ENCODE results near the gene SH3GL2. TPM values are rescaled to one million over a fixed set of nuclear protein-coding genes. Genes with fewer than 3 reads are reported as not detected.

The SH3GL2 gene
- 1.2 TPM for total RNA-seq

DNA sequence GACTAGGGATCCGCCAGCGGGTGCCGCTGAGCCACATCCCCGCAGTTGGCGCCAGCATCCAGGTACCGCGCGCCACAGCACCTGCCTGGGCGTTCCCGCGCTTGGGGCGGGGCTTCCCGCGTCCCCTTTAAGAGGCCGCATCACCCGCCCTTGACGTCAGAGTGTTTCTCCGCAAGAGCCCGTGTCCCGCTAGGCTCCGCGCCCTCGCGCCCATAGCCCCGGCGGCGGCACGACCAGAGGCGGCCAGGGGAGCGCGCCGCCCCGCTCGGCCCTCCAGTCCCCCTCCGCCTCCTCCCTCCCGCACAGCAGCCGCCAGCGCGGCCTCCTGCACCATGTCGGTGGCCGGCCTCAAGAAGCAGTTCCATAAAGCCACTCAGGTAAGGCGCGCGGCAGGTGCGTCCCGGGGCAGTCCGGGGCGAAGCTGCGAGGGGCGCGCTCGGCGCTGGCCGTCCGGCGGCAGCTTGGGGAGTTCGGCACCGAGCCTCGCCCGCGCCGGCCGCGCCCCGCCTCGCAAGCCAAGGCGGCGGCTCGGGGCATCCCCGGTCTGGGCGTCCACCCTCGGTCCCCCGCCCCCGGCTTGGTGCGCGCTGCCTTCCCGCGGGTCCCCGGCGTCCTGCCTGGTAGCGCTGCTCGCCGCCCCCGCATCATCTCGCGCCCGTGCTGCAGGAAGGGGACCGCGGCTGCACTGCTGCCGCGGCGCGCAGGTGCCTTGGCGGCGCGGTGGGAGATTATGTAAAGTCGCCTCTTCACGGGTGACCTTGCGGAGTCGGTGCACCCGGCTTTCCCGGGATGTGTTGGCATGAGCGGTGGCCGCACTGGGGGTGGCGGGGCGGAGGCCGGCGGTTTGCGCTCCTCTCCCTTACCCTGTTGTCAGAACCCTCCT is at the start of gene SH3GL2:
SH3GL2 (plus strand) TSS at position 156 of the 883 bp plus-strand sequence.
- no peak for DNase-seq (ENCODE audit: low spot score)

DNA sequence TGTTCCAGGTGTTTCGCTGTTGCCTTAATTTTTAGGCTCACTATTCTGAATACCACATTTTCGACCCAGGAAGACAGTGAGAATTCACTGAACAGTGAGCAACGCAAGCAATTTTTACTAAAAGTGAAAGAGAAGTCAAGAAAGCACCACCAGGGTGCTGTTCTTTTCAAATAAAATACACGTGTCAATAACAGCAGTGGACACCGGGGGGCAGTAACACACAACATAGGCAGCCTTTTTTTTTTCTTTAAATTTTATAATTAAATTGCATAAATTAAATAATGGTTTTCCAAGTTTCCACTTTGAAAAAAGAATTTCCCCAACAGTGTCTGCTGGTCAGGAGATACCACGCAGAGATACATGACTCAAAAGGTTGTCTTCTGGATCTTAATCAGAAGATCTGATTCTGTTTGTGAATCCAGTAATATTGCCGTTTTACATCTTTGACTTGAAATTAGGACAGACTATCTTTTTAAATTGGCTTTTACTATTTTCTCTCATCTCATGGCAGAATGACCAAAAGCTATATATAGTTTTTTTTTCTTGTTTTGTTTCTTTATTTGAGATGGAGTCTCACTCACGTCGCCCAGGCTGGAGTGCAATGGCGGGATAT is 47.1 kb upstream of the SH3GL2 start:
- DNase-seq (ENCODE audit: low spot score): no peak

DNA sequence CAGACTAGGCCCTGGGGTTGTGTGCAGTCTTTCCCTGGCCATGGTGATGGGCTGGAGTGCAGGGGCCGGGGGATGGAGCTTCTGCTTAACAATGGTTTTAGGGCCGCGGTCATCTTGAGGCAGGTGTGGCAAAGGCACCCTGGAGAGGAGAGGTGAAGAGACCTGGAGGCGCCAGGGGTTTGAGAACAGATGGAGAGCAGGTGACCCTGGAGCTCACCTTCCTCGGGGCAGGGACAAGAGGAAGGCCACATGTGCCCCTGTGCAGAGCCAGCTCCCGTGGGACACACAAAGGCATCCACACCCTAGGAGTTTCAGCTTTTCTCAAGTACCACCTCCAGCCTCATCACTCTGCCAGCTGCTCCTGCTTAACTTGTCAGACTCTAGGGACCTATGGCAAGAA is 46.4 kb upstream of the SH3GL2 start:
- no peak for DNase-seq (ENCODE audit: low spot score)

- DNase-seq (ENCODE audit: low spot score): no peak
These were observed 43.7 kb upstream of the SH3GL2 start for GRCh38 chr9:17535176-17535575.

- DNase-seq (ENCODE audit: low spot score): no peak
These were observed 42.8 kb upstream of the SH3GL2 start for GRCh38 chr9:17536027-17536426.

DNA sequence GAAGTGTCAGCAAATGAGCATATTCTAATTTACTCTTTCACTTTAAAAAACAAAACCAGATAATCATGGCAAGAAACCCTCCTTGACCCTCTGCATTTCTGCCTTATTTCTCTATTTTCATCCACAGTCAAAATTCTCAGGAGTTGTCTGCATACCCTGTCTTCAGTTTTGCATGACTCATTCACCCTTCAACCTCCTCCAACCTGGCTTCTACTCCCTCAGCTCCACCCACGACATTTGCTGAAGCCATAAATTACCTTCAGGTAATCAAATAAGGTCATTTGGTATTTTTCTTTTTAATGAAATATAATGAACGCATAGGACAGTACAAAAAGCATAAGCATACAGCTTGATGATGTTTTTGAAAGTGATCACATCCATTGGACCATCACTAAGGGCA is 27.8 kb upstream of the SH3GL2 start:
- DNase-seq (ENCODE audit: low spot score): no peak

DNA sequence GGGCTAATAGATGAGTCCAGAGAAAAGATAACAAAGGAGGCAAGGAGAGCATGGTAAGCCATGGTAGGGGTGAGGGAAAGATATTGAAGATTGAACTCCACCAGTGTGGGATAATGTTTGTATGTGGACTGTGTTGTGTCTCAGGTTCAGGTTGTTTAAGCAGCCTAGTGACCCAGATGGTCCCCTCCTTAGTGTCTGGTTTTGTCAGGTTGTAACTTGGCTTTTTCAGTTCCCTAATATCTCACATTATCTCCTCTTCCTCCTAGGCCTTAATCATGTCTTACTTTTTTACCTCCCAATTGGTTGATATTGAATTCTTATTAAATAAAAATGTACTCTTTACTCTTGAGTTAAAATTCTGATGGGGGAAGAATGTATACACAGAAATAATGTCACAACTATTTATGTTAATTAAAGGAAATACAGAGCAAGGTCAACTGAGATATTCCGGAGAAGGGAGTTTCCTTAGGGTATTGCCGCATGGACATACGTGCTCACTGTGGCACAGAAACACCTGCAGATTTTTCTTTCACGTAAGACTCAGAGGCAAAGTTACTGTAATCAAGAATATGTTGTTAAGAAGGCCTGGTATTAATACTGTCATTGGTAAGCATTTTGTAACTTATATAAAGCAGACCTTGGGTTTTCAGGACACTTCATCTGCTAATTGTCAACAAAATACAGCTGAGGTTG is 23.4 kb upstream of the SH3GL2 start:
- no peak for DNase-seq (ENCODE audit: low spot score)

DNA sequence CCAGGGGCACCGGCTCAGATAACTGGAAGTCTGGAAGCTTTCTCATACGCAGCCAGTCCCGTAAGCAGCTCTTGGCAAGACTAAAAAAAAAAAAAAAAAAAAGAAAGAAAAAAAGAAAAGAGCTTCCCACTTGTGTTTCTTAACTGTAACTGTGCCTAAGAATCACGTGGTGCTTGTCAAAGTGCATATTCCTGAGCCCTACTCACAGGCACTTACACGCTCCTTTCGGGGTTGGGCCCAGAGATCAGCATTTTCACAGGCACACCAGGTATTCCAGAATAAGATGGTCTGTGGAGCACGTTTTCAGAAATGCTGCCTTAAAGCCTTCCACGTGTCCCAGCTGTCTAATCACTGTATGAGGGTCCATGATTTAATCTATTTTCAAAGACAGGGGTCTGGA is 22.6 kb upstream of the SH3GL2 start:
- DNase-seq (ENCODE audit: low spot score): no peak

DNA sequence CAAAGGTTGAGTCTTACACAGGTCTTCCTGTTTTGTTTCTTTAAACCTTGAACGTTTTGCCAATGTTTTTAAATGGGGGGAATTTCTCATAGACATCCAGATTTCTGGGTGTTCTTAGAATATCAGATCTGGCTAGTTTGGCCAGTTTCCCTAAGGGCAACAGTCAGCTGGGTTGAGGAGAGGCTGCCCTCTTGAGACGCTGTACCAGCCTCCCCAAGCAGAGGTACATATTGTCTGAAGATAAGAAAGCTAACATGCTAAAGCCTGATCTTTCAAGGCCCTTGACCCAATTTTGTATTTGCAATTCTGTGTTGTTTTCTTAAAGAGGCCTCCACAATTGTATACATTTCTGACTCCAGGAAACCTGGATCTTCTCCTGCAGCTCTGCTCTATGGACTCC is 21.9 kb upstream of the SH3GL2 start:
- no peak for DNase-seq (ENCODE audit: low spot score)

DNA sequence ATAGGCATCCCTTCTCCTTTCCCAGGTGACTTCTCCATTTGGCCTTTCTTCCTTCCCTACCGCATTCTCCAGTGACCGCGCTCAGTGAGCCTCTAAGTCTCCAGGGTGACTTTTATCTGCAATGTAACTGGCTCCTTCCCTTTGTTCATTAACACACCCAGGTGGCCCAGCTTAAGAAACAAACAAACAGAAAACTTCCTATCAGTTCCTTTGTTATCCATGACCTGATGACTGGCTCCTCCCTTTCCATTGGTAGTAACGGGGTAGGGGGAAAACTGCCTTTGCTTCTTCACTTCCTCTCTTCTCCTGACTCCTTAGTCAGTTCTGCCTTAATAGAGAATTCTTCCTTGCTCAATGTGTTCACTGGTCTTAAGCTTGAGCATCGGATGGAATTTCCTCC is 7.0 kb upstream of the SH3GL2 start:
- no peak for DNase-seq (ENCODE audit: low spot score)

DNA sequence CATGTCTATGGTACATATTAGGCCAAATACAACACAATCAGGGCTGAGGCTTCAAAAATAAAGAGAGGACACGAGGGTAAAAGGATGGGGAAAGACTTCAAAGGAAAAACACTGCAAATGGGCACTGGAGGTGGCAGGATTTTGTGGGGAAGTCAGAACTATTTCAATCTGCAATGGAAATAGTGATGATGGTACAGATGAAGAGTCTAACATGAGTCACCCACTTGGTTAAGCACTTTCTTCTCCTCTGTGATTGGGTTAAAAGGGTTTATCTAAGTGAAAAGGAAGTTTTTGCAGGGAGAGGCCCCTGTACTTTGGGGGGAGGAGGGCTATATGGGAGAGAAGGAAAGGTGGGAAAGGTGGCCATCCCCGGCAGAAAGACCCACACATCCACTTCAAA is 4.5 kb upstream of the SH3GL2 start:
- DNase-seq (ENCODE audit: low spot score): no peak

DNA sequence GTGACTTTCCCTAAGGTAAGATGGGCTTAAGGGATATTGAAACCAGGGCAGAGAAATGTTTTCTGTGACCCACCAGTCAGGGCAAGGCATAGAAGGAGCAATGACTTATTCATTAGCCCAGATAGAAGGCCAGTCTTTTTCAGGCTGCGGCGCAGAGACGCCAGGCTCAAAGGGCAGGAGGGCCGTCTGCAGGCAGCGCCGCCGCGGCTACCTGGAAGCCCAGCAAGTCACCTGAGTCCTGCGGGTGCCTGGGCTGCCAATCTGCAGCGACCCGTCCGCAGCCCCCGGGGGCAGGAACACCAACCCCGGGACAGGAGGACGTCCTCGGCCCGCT is 322 bp upstream of the SH3GL2 start:
- DNase-seq (ENCODE audit: low spot score): no peak

DNA sequence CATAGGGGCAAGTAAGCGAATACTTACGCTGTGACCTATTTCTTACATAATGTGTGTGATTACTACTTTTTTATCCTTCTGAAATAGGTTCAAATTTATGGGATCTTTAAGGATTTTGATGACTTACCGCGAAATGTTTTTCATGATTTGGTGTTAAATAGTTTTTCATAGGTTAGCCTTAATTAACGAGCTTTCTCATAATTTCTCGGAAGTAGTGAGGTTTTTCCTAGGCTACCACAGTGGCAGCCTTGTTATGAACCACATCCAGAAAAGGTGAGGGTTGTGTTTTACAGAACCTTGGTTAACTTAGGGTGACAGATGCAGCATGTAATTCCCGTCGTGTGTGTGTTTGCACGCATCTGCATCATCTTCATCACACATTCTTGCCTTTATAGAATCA is 1.3 kb downstream of the SH3GL2 start:
- DNase-seq (ENCODE audit: low spot score): no peak

DNA sequence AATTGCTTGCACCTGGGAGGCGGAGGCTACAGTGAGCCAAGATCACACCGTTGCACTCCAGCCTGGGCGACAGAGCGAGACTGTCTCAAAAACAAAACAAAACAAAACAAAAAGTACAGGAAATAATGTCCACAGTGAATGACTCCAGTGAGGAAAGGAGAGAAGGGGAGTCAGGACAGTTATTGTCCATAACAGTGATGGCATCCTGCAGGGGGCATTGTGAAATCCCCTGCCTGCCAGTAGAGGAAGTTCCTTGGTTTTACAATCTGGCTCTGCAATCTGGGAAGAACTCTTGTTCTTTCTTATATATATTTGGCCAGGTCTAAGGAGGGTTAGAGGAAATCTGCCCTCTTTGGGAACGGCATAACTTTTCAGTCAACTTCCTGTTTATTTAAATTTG is 8.2 kb downstream of the SH3GL2 start:
- DNase-seq (ENCODE audit: low spot score): no peak

DNA sequence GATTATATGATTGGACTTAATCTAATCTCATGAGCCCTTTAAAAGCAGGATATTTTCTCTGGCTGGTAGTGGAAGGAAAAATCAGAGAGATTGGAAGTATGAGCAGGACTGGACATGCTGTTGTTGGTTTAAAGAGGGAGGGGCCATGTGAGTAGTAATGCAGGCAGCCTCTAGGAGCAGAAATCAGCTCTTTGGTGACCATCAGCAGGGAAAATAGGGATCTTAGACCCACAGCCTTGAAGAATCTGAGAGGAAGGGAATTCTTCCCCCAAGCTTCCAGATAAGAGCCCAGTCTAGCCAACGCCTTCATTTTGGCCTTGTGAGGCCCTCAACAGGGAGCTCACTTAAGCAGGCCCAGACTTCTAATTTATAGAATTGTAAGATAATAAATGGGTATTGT is 9.5 kb downstream of the SH3GL2 start:
- no peak for DNase-seq (ENCODE audit: low spot score)

DNA sequence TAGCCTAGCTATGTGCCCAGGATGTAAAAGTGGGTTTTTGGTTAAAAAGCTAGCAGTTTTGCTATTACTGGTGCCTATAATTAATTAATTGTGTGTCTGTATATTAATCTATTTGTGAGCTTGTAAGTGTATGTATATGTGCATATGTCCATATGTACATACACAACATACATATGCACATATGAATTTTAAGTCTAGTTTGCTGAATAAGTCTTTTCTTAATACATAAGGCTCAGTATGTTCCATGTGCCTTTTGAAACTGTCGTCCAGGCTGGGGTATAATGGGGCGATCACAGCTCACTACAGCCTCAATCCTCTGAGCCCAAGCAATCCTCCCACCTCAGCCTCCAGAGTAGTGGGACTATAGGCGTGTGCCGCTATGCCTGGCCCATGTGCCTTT is 10.1 kb downstream of the SH3GL2 start:
- no peak for DNase-seq (ENCODE audit: low spot score)

DNA sequence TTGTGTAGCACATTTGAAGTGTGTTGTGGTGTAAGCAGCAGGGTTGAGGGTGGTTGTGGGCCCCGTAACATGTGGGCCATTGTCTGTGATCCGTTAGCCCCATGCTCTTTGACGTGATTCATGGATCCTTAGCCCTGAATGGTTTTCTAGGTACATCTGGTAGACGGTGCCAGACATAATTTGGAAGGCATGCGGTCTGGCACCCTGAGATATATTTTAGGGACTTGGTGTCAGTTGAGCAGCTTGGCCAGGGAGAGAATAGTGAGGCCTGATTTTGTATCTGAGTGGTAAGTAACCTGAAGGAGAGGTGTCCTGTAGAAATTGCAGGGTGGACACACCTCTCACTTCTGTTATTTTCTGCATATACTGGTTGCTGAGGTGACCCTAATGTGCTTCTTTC is 10.9 kb downstream of the SH3GL2 start:
- no peak for DNase-seq (ENCODE audit: low spot score)

- DNase-seq (ENCODE audit: low spot score): no peak
These were observed 16.1 kb downstream of the SH3GL2 start for GRCh38 chr9:17594961-17595360.

- no peak for DNase-seq (ENCODE audit: low spot score)
These were observed 19.1 kb downstream of the SH3GL2 start for GRCh38 chr9:17597977-17598376.

DNA sequence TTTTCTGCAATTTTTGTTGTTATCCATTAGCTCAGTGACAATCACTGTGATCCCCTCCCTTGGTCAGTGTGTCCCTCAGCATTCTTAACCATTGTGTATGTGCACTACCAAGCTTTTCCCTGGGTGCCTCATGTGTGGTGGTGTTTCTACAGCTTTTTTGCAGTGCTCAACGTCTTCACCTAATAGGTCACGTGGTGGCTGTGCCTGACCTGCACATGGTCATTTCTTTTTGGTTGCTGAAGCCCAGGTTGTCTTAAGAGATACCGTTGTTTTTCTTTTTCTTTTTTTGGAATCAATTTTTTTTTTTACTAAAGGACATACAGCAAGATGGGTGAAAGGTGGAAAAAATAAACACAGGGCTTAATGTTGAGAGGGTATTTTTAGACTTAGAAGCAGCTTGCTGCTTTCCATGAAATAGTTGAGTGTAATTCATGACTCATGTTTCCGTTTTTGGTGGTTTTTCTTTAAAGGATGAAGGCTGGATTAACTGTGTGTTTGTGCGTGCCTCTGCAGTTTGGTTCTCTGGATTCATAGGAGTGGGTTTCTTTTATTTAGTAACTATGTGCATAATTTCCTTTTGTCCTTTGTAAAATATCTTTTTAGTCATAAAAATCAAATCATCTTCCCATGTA is 22.2 kb downstream of the SH3GL2 start:
- DNase-seq (ENCODE audit: low spot score): no peak

DNA sequence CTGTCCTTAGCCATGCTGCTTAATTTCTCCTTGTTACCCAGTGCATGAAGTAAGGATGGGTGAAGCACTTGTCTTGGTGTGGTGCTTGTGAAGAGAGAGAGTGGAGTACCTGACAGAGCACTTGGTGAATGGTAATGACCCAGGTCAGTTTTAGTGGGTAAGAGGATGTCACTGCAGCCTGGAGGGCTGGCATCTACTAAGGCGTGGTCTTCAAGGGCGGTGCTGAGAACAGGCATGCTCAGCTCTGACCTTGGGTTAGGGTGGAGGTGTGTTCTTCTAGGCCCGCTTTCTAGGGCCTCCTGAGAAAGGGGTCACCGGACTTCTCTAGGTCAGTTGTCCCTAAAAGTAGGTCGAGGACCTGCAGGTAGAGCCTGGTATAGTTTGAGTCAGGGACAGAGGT is 25.7 kb downstream of the SH3GL2 start:
- DNase-seq (ENCODE audit: low spot score): no peak

- no peak for DNase-seq (ENCODE audit: low spot score)
These were observed 30.6 kb downstream of the SH3GL2 start for GRCh38 chr9:17609312-17610005.

Data from ureter (tissue), 1 donor.